ENCODE measurements around the gene ZNRF3.
A peak's percentile ranks its signal among the peaks of the same experiment; 100 is the strongest.

The ZNRF3 gene

DNA sequence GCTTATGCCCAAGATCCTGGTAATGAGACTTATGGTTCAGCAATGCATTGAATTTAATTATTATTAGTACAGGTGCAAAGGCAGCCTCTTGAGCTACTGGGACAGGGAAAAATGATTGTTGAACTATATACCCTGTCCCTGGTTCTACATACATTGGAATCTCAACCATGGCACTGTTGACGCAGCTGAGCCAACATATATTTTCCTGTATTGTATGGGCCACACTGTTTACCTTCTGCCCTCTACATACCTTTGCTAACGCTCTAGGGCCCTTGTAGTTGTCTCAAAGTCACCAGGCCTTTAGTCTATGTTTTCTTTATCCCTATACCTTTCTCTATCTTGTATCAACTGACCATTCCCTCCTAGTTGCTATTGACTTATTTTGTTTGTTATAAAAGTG, 212.1 kb downstream of the ZNRF3 start:
- Histone ChIP-seq H3K4ac (ENCODE audit: low read depth, low read length) (no peak overlapping the region), H3K14ac (ENCODE audit: low read length) (no peak overlapping the region), H2BK120ac (ENCODE audit: insufficient read depth, low read length, poor library complexity) (no peak overlapping the region), H3K4me1 (ENCODE audit: control insufficient read depth in 1 of 2, insufficient read depth in 2 of 2, low read length in 2 of 2) (peaks cover 3% of the 10 kb centered on the region in 2 experiments), H3K36me3 (ENCODE audit: control insufficient read depth in 1 of 2, insufficient read depth in 2 of 2, low read length in 2 of 2) (no peaks in the 10 kb centered on the region), H4K8ac (ENCODE audit: low read depth, low read length) (no peak overlapping the region), H2BK5ac (ENCODE audit: low read depth, low read length, poor library complexity) (no peak overlapping the region), H3K4me2 (ENCODE audit: low read length) (no peak overlapping the region), H3K27me3 (ENCODE audit: insufficient read depth, low read length) (no peaks in the 10 kb centered on the region), H3K79me1 (ENCODE audit: low read length) (no peaks in the 10 kb centered on the region), H3K4me3 (ENCODE audit: low read depth, low read length) (no peak overlapping the region), H2AK5ac (ENCODE audit: low read length) (no peak overlapping the region), H4K12ac (ENCODE audit: low read depth, low read length) (no peak overlapping the region), H3K27ac (ENCODE audit: low read depth, low read length) (no peak overlapping the region), H3K23ac (ENCODE audit: low read length) (no peak overlapping the region), H2AFZ (ENCODE audit: insufficient read depth, low read length, poor library complexity) (no peak overlapping the region), H4K91ac (ENCODE audit: low read depth, low read length) (no peak overlapping the region), H3K18ac (ENCODE audit: low read length) (no peak overlapping the region), H2BK12ac (ENCODE audit: low read length) (no peak overlapping the region), H3K79me2 (ENCODE audit: control insufficient read depth, insufficient read depth, low read length, poor library complexity) (no peaks in the 10 kb centered on the region), H3K9me3 (ENCODE audit: insufficient read depth, low read depth, low read length) (no peaks in the 10 kb centered on the region), H3K9ac (ENCODE audit: low read length) (no peak overlapping the region)
- DNase-seq: no peak
- no CpG with 5 or more reads among the region's 2 CpGs for WGBS (ENCODE audit: extremely low coverage, insufficient coverage, insufficient read length)

DNA sequence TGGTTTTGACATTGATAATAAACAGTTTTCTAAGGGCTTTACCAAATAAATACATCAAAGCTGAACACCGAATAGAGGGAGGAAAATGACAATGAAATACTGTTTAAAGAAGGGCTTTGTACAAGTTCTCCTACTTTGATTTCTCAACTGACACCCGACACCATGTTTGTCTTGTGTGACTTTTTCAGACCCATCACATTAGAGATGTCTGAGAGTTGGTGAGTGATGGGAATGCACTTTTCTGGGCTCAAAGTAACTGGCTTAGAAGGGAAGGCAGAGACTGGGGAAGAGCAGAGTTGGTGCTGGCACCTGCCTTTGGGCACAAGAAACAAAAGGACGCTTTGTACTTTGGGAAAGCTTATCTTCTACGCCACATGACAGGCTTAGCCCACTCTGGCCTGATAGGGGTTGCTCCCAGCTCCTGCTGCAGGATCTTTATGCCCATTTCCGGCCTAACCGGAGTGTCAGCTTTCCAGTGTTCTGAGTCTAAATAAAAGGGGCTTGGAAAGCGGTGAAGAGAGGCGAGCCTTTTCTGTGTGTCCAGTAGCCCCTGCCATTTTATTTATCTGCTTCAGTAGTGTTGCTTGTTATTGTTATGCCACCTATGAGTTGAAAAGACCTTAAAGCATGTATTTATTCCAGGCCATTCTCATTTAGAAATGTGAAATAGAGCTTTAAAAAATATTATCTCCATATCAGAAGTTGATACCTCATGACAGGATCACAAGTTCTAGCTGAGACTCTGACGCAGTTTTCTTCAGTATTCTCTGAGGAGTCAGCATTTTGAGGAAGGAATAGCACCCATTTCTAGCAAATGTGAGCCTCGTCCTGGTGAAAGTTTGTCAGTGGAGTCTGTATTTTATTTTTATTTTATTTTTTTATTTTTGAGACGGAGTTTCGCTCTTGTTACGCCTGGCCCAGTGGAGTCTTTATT, 213.6 kb downstream of the ZNRF3 start:
- H3K18ac ChIP-seq (ENCODE audit: low read length): peak overlapping the region; percentile 63
- peak overlapping the region; percentile 38 for H2AFZ ChIP-seq (ENCODE audit: insufficient read depth, low read length, poor library complexity)
- peak overlapping the region; percentile 19 for H3K4me2 ChIP-seq (ENCODE audit: low read length)
- H2BK5ac ChIP-seq (ENCODE audit: low read depth, low read length, poor library complexity): no peak overlapping the region
- H3K4me3 ChIP-seq (ENCODE audit: low read depth, low read length): no peak overlapping the region
- H2BK120ac ChIP-seq (ENCODE audit: insufficient read depth, low read length, poor library complexity): no peak overlapping the region
- H3K14ac ChIP-seq (ENCODE audit: low read length): no peak overlapping the region
- WGBS (ENCODE audit: extremely low coverage, insufficient coverage, insufficient read length): no CpG with 5 or more reads among the region's 13 CpGs
- peaks cover 3% of the 10 kb centered on the region in 2 experiments for H3K4me1 ChIP-seq (ENCODE audit: control insufficient read depth in 1 of 2, insufficient read depth in 2 of 2, low read length in 2 of 2)
- no peak overlapping the region for H2AK5ac ChIP-seq (ENCODE audit: low read length)
- H3K36me3 ChIP-seq (ENCODE audit: control insufficient read depth in 1 of 2, insufficient read depth in 2 of 2, low read length in 2 of 2): no peaks in the 10 kb centered on the region
- no peak overlapping the region for H4K12ac ChIP-seq (ENCODE audit: low read depth, low read length)
- H4K8ac ChIP-seq (ENCODE audit: low read depth, low read length): no peak overlapping the region
- no peak overlapping the region for H2BK12ac ChIP-seq (ENCODE audit: low read length)
- no peaks in the 10 kb centered on the region for H3K9me3 ChIP-seq (ENCODE audit: insufficient read depth, low read depth, low read length)
- no peaks in the 10 kb centered on the region for H3K79me2 ChIP-seq (ENCODE audit: control insufficient read depth, insufficient read depth, low read length, poor library complexity)
- no peaks in the 10 kb centered on the region for H3K27me3 ChIP-seq (ENCODE audit: insufficient read depth, low read length)
- H3K4ac ChIP-seq (ENCODE audit: low read depth, low read length): no peak overlapping the region
- peak overlapping the region; percentile 51 for H3K27ac ChIP-seq (ENCODE audit: low read depth, low read length)
- DNase-seq: no peak
- no peak overlapping the region for H3K23ac ChIP-seq (ENCODE audit: low read length)
- no peaks in the 10 kb centered on the region for H3K79me1 ChIP-seq (ENCODE audit: low read length)
- no peak overlapping the region for H3K9ac ChIP-seq (ENCODE audit: low read length)
- H4K91ac ChIP-seq (ENCODE audit: low read depth, low read length): no peak overlapping the region

GRCh38 chr22:29098296-29098695, 214.9 kb downstream of the ZNRF3 start:
- H3K9ac ChIP-seq (ENCODE audit: low read length): no peak overlapping the region
- no peak overlapping the region for H2AFZ ChIP-seq (ENCODE audit: insufficient read depth, low read length, poor library complexity)
- H2BK120ac ChIP-seq (ENCODE audit: insufficient read depth, low read length, poor library complexity): no peak overlapping the region
- H3K4me1 ChIP-seq (ENCODE audit: control insufficient read depth in 1 of 2, insufficient read depth in 2 of 2, low read length in 2 of 2): peaks cover 3% of the 10 kb centered on the region in 2 experiments
- H3K4ac ChIP-seq (ENCODE audit: low read depth, low read length): no peak overlapping the region
- no peak overlapping the region for H3K14ac ChIP-seq (ENCODE audit: low read length)
- no peaks in the 10 kb centered on the region for H3K79me2 ChIP-seq (ENCODE audit: control insufficient read depth, insufficient read depth, low read length, poor library complexity)
- no peak overlapping the region for H3K27ac ChIP-seq (ENCODE audit: low read depth, low read length)
- H4K8ac ChIP-seq (ENCODE audit: low read depth, low read length): no peak overlapping the region
- H3K27me3 ChIP-seq (ENCODE audit: insufficient read depth, low read length): no peaks in the 10 kb centered on the region
- no peak overlapping the region for H3K23ac ChIP-seq (ENCODE audit: low read length)
- no peak overlapping the region for H3K4me3 ChIP-seq (ENCODE audit: low read depth, low read length)
- no peaks in the 10 kb centered on the region for H3K79me1 ChIP-seq (ENCODE audit: low read length)
- no peak overlapping the region for H2BK5ac ChIP-seq (ENCODE audit: low read depth, low read length, poor library complexity)
- no peaks in the 10 kb centered on the region for H3K36me3 ChIP-seq (ENCODE audit: control insufficient read depth in 1 of 2, insufficient read depth in 2 of 2, low read length in 2 of 2)
- H3K9me3 ChIP-seq (ENCODE audit: insufficient read depth, low read depth, low read length): no peaks in the 10 kb centered on the region
- WGBS (ENCODE audit: extremely low coverage, insufficient coverage, insufficient read length): no CpG with 5 or more reads among the region's 2 CpGs
- no peak overlapping the region for H2BK12ac ChIP-seq (ENCODE audit: low read length)
- H2AK5ac ChIP-seq (ENCODE audit: low read length): no peak overlapping the region
- no peak overlapping the region for H3K4me2 ChIP-seq (ENCODE audit: low read length)
- no peak for DNase-seq
- H4K91ac ChIP-seq (ENCODE audit: low read depth, low read length): no peak overlapping the region
- H4K12ac ChIP-seq (ENCODE audit: low read depth, low read length): no peak overlapping the region
- H3K18ac ChIP-seq (ENCODE audit: low read length): no peak overlapping the region

- Histone ChIP-seq H4K91ac (ENCODE audit: low read depth, low read length) (no peak overlapping the region), H2AK5ac (ENCODE audit: low read length) (no peak overlapping the region), H3K4me1 (ENCODE audit: control insufficient read depth in 1 of 2, insufficient read depth in 2 of 2, low read length in 2 of 2) (no peaks in the 10 kb centered on the region), H3K18ac (ENCODE audit: low read length) (no peak overlapping the region), H3K4me2 (ENCODE audit: low read length) (no peak overlapping the region), H3K27me3 (ENCODE audit: insufficient read depth, low read length) (no peaks in the 10 kb centered on the region), H3K23ac (ENCODE audit: low read length) (no peak overlapping the region), H2BK120ac (ENCODE audit: insufficient read depth, low read length, poor library complexity) (no peak overlapping the region), H3K9ac (ENCODE audit: low read length) (no peak overlapping the region), H3K36me3 (ENCODE audit: control insufficient read depth in 1 of 2, insufficient read depth in 2 of 2, low read length in 2 of 2) (no peaks in the 10 kb centered on the region), H4K8ac (ENCODE audit: low read depth, low read length) (no peak overlapping the region), H3K14ac (ENCODE audit: low read length) (no peak overlapping the region), H3K27ac (ENCODE audit: low read depth, low read length) (no peak overlapping the region), H3K4me3 (ENCODE audit: low read depth, low read length) (no peak overlapping the region), H3K79me1 (ENCODE audit: low read length) (no peaks in the 10 kb centered on the region), H3K79me2 (ENCODE audit: control insufficient read depth, insufficient read depth, low read length, poor library complexity) (no peaks in the 10 kb centered on the region), H3K9me3 (ENCODE audit: insufficient read depth, low read depth, low read length) (no peaks in the 10 kb centered on the region), H2AFZ (ENCODE audit: insufficient read depth, low read length, poor library complexity) (no peak overlapping the region), H4K12ac (ENCODE audit: low read depth, low read length) (no peak overlapping the region), H3K4ac (ENCODE audit: low read depth, low read length) (no peak overlapping the region), H2BK5ac (ENCODE audit: low read depth, low read length, poor library complexity) (no peak overlapping the region), H2BK12ac (ENCODE audit: low read length) (no peak overlapping the region)
- no peak for DNase-seq
- whole genome bisulfite sequencing (ENCODE audit: extremely low coverage, insufficient coverage, insufficient read length): no CpG with 5 or more reads among the region's 2 CpGs
Observed at GRCh38 chr22:29102300-29102699, 218.9 kb downstream of the ZNRF3 start.
